ENCODE measurements around the gene CCDC88C.
"Not testable (repeated sequence)": the region's sequence is repeated elsewhere in the genome, so short reads cannot be mapped to it uniquely, and the experiment has no call there.

CCDC88C gene

DNA sequence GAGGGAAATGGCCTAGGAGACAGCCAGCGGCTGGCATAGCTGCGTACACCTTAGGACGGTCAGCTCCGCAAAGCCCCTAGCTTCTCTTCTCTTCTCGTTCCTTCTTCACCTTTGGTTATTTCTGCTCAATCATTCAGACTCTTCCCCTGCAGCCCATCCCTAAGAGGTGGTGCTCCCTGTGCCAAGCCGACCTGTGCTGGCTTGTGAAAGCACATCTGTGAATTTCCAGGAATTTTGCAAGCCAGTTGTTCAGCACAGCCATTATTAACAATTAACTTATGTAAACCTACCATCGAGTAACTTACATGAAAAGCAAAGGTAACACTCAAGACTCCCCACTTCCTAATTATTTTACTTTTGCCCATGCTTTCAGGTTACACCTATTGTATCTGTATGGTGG, 152.2 kb downstream of the CCDC88C start:
- DNase-seq (ENCODE audit: low read depth), result no peak

DNA sequence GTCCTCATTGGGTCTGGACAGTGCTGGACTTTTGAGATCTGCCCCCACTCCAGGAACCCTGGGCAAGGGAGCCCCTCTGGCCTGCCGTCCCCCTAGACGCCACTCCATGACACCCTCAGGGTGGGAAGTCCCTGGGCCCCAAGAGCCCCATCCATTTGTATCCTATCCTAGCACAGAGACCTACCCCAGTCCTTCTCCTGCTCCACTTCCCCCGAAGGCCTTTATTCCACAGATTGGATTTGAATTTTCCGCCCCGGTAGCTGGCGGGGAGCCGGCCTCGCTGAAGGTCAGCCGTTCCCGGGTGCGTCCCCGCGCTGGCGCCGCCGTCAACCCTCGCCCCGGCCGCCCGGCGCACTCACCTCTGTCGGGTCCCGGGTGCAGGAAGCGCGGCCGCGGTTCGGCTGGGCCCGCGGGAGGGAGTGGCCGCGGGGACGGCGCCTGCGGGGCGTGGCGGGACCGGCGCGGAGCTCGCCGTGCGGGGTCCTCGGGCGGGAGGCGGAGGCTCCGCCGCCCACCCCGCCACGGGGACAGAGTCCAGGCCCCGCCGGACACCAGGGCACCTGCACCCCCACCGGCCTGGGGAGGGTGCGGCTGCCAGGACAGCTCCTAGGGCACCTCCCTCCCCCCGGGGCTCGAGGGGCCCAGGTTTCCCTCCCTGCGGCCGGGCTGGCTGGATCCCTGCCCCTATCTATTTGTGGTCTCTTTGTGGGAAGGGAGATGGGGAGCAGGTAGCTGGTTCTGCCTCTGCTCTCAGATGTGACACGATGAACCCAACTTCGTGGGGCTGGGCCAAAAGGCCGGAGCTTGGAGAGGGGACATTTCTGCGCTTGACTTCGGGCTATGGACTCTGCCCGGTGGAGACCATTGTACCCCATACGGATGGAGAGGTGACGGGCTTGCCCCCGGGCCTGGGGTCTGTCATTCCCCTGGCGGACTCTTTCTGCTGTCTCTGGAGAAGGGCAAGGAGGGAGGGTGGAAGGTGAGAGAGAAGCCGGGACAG, 153.2 kb downstream of the CCDC88C start:
- DNase-seq (ENCODE audit: low read depth), result no peak

DNA sequence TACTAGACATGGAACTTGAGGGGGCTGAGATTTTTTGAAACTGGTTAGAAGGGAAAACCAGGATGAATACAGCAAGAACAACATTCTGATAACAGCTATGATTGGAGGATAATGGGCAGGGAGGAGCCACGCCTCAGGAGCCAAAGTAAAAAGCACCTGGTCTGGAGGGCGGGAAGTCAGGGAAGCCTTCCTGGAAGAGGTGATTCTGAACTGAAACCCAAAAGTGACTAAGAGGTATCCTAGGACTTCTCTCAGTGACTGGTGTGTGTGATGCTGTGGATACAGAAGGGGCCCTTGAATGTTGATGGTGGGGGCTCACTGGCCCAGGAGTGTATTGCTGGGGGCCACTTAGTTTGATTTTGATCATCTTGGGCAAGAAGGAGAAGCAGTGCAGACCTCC, 154.3 kb downstream of the CCDC88C start:
- DNase-seq (ENCODE audit: low read depth), result no peak

DNA sequence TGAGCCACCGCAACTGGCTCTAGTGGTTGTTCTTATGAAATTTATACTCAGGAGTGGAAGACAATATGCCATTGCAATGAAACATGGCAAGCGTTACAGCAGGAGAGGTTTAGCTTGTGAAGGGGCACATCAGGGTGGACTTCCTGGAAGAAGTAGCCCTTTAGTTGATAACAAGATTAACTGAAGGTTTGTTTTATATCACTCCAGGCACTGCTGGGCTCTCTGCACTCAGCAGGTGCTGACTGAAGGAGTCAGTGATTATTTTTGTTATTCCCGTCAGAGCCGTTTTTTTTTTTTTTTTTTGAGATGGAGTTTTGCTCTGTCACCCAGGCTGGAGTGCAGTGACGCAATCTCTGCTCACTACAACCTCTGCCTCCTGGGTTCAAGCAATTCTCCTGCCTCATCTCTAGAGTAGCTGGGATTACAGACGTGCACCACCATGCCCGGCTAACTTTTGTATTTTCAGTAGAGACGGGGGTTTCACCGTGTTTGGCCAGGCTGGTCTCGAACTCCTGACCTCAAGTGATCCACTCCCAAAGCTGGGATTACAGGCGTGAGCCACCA, 155.6 kb downstream of the CCDC88C start:
- no peak for DNase-seq (ENCODE audit: low read depth)

DNA sequence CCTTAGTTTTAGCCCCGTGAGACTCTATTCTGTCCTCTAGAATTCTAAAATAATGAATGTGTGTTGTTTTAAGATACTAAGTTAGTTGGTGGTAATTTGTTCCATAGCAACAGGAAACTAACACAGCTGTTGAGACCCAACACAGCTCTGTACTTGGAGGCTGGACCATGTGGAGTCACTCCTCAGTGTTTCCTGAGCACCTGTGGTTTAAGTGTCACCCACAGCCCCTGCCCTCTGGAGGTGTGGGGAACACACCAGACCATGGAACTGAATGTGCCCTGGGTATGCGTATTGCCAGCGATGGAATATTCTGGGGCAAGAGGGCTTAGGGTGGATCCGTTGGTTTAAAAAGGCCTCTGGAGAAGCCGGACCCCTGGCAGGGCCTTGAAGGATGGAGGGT, 156.5 kb downstream of the CCDC88C start:
- DNase-seq (ENCODE audit: low read depth), result no peak

DNA sequence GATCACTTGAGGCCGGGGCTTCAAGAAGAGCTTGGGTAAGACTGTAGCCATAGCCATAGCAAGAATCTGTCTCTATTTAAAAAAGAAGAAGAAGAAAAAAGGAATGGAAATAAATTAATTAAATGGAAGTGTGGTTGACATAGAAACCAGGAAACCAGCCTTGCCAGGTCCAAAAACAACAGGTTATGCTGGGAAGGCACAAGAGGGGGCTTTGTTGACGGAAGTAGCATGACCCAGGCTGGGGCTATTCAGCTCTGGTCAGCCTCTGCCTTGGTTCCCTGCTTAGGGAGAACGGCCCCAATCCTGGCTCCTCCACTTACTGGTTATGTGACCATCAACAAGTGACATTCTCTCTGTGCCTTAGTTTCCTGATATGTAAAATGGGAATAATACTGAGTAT, 158.7 kb downstream of the CCDC88C start:
- DNase-seq (ENCODE audit: low read depth), result no peak

DNA sequence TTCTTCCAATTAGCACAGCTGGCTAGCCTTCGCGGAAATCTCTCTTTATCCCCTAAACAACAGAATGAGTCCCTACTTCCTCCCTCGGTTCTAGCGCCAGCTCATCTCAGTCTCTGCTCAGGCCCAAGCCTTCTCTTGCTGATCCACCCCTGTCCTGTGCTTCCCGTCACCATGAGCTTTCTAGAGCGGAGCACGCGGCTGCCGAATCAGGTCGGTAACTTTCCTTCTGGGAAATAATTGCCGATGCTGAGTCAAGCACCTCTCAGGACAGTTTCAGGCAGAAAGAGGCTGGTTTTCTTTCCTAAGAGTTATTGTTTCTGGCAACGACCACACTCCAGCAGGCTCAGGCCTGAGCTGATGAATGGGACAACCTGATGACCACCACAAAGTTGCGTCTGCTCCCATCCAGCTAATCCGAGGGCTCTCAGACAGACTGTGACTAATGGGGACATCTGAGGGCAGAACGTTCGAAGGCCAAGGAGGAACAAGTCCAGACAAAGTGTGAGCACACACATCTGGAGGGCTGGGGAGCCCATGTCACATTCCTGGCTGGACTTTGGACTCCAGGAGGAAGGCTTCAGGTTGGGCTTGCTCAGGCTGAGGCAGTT, 159.5 kb downstream of the CCDC88C start:
- no peak for DNase-seq (ENCODE audit: low read depth)

DNA sequence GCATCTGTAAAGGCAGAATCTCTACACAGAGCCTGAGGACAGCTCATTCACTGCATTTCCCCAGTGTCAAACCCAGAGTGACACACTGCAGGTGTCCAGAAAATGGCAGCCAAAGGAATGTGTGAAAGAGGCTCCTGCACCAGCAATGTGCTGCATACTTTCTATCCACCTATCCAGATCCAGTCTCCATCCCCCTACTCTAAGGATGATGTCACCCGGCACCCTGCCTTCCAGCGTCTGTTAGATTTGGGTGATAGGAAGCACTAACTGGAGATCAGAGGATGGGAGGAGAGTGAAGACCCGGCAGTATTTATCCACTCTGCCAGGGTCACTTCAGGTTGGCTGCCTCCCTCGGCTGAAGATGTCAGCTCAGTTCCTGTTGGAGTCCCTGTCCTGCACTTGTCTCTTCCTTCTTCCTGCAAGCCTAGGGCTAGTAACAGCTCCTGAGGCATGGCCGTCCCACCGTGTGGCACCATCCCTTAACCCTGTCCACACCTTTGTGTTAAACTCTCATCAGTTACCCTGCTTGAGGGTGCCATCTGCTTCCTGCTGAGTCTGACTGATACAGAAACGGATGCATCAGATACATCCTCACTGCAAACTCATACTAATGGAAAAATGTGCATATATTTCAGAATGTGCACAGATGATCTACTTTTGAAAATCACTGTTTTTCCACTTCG, 160.2 kb downstream of the CCDC88C start:
- DNase-seq (ENCODE audit: low read depth), result no peak

DNA sequence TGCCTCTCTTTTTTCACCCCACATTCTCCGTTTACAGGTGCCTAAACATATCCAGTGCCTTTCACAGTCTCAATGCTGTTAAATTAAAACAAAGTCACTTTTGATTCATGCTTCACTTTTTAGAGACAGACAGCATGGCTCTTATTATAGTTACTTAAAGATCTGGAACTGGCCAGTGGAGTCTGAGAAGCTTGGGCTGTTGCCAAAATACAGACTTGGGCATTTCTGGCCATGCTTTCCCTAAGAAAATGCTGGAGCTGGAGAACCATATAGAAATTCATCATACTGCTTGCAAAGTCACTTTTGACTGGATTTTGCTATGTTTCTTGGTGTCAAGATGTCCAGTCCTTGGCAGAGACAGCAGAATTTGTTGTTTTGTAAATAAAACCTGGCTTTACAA, 161.0 kb downstream of the CCDC88C start:
- no peak for DNase-seq (ENCODE audit: low read depth)

DNA sequence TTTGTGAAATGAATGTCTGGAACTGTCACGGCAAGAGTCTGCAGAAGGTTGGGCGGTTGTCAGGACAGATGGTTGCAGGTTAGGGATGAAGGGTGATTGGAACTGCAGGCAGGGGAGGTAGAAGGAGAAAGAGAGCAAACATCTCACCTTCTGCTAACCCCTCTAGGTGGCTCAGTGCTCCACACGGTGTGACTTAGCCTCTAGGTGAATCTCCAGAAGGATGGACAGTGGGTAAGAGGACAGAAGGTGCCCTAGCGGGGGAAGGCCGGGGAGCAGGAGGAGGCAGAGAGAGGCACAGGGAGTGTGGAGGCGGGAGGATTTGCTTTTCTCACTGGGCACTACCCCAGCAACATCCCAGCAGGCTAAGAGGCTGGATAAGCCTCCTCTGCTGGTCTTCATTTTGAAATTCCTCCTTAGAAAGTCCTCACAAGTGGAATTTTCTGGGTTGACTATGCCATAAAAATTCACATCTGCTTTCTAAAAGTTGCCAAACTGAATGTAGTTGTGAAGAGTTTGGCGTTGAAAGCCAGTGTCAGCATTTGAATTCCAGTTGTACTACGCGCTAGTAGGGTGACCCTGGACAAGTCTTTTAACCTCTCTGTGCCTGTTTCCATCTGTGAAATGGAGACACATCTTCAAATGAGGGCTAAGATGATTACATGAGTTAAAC, 162.5 kb downstream of the CCDC88C start:
- DNase-seq (ENCODE audit: low read depth), result no peak

DNA sequence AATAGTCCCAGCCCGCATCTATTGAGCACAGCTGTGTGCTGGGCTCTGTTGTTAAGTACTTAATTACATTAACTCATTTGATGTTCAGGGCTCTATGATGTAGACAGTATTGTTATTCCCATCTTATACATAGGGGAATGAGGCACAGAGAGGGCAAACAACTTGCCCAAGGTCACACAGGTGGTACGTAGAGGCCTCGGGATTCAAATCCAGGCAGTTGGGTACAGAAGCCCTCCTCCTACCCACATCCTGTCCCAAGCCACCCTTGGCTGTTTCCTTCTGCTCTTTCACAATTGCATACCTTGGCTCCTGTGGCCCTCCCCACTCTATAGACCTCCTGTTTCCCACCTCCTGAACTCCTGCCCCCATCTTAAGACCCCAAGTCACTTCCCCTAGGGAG, 163.2 kb downstream of the CCDC88C start:
- no peak for DNase-seq (ENCODE audit: low read depth)

DNA sequence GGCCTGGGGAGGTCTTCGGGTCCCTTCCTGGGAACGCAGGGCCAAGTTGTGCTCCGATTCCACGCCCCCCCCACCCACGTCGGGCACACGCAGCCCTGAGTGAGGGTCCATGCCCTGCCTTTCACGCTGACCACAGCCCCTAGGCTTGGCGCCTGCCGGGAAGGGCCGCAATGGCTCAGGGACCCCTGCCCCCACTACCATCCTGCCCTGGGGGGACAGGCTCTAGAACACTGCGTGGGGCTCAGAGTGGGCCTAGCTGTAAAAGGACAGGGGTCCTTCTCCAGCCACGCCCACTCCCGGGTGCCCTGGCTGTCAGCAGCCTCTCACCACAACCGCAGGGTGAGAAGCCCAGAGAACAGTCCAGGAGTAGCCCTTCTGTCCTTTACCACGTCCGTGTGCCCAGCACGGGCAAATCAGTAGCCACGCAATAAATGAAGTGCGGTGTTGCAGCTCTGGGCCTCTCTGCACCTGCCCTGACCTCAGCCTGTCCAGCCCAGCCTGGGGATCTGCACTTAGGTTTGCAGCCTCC, 163.8 kb downstream of the CCDC88C start:
- DNase-seq (ENCODE audit: low read depth), result no peak

DNA sequence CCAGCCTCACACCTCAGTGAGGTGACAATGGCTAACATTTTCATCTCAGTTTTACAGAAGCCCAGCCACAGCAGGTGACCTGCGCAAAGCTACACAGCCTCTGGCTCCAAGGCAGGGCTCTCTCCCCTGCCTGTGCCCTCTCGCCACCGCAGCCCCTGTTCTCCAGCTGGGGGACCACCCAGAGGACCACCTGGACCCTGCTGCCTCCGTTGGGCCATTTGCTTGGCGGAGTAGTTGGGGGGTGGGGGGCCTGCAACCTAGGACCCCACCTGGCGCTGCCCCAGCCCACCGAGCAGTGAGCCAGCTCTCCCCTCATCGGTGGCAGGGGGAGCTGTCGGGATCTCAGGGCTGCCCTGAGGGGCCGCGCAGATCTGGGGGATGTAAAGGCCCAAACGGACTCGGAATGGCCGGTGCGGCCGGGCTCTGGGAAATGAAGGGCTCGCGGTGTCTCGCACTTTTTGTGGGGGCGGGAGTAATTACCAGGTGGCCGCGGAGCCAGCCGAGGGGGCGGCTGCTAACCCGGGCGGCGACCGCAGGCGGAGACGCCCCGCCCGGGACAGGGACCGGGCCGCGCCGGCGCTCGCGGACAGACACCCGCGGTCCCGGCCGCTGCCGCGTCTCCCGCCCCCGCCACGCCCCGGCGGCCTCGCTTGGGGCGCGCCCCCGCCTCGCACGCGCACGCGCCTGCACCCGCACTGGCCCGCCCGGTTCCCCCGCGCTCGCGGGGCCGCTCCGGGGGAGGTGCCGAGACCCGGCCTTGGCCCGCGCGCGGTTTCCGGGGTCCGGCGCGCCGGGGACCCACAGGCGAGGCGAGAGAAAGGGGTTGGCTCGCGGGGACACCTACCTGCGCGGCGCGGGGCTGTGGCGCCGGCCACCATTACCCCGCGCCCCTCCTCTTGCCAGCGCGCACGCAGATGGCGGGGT, 164.5 kb downstream of the CCDC88C start:
- no peak for DNase-seq (ENCODE audit: low read depth)

DNA sequence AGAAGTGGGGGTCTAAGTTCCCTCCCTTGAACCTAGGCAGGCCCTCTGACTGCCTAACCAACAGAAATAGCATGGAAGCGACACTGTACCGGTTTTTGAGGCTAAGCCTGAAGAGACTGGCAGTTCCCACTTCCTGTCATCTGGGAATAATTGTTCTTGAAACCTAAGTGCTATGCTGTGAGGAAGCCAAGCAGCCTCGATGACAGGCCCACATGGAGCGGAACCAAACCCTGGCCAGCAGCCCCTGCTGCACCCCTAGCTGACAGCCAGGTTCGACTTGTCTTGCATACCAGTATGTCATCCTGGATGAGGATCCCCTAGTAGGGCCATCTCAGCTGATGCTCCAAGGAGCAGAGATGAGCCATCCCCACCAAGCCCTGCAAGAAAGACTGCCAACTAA, 166.7 kb downstream of the CCDC88C start:
- DNase-seq (ENCODE audit: low read depth), result no peak

DNA sequence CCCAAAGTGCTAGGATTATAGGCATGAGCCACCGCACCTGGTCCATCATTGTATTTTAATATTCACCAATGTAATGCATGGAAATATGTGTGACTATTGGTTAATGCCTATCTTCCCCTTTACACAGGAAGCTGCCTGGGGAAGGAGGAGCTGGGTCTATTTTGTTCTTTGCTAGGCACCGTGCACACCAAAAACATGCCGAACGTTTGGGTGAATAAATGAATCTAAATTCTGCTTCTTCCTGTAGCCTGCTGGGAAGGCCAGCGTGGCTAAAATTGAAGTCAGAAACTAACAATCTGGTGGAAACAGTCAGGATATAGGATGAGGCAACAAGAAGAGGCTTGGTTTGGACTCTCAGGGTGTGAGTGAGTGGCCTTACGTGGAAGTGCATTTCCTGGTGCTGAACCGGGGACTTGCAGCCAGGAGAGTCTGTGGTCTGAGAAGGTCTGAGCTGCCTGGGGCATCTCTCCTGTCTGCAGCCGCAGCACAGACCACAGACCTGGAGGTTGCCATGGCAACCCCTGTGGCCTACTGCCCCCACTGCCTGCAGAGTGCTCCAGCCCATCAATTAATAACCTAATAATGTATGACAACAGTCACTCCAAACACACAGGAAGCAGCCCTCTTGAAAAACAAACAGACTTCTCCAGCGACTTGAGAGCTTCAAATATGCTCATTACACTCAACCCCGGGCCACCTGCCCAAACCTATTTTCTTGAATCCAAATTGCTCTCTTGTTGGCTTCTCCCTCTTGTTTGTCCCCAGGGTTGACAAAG, 167.6 kb downstream of the CCDC88C start:
- no peak for DNase-seq (ENCODE audit: low read depth)

DNA sequence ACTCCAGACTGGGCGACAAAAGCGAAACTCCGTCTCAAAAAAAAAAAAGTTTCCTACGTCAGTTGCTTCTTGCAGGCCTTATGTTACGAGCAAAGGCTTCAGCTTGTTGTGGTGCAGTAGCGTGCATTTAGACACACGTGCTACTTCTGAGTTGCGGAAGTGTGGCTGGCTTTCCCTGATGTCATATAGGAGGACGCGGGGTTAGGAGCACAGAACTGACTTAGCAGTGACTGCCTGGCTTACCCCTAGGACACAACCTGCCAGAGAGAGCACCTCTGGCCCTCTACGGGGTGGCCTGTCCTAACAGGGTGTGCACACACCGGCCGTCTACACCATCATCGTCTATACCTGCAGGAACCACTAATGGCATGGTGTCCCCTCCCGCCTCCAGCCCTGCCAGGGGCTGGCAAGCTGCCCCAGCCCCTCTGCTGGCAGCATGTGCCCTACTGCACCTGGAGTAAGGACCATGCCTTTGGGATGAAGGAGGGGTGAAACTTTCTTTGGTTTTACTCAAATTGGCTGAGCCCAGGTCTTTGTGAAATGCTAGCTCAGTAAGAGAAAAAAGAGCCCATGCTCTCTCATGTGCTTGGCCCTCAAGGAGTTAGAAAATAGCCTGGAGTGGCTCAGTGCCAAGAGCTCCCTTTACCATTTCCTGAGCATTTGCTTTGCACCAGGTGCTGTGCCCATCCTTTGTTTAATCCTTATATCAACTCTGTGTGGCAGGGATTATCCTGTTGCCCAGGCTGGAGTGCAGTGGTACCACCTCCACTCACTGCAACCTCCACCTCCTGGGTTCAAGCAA, 171.4 kb downstream of the CCDC88C start:
- DNase-seq (ENCODE audit: low read depth), result no peak

DNA sequence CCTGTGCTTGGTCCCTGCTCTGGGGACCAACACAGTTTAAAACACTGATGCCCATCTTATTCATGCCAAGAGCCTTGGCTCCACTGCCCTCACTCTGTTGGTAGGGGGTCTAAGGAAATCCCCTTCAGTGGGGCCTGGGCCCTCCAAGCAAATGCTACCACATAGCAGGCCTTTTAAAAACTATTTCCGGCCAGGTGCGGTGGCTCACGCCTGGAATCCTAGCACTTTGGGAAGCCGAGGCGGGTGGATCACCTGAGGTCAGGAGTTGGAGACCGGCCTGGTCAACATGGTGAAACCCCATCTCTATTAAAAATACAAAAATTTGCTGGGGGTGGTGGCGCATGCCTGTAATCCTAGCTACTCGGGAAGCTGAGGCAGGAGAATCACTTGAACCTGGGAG, 172.0 kb downstream of the CCDC88C start:
- not testable (repeated sequence) for DNase-seq (ENCODE audit: low read depth)

DNA sequence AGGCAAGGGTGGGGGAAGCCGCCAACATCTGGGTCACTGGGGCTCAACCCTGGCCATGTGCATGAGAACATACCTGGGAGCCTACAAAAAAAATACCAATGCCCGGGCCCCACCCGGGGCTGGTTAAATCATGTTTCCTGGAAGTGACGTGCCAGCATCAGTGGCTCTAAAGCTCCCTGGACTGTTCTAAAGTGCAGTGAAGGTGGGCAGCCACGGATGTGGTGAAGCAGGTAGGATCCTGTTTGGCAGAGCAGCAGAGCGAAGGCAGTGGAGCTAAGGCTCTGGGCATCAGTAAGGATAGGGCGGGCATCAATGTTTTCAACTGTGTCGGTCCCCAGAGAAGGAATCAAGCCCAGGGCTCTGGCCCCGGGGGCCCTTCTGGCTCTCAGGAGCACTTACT, 172.6 kb downstream of the CCDC88C start:
- DNase-seq (ENCODE audit: low read depth), result no peak

DNA sequence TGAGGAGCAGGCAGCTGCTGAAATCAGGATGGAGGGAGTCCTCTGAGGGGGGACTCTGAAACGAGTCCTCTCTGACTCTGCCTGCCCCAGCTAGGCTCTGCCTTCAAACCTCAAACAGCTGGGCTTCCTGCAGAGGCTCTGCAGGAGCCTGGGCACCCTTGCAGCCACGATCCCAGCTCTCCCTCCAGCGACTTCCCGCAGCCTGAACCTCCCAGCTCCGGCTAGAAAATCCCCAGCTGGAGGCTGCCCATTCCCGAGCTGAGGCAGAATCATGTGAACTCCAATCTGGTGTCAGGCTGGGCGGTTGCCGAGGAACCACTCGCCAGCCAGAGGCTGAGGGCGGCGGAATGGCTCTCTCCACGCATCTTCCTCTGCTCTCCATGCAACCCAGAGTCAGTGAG, 173.1 kb downstream of the CCDC88C start, which contains the start of gene GPR68:
Gene GPR68, minus strand, starts transcription at position 204 of the 401 bp plus-strand sequence. CDS start 9,654 bp downstream, outside the sequence.
- DNase-seq (ENCODE audit: low read depth), result no peak
